GM21786 (cell line): ENCODE measurements around the gene TFAP2E.

Source experiments
- ATAC-seq: cut with Tn5 transposase; IDR thresholded peaks from one replicate; pipeline ENCODE4 v1.9.1; 2021; ENCODE audit not compliant: unreplicated experiment

TFAP2E gene

GRCh38 chr1:35573198-35574124, at the start of gene TFAP2E:
TSS of gene TFAP2E (plus strand) at chr1:35573314. CDS start at chr1:35573578, 264 bp downstream.
- no peak for ATAC-seq

GRCh38 chr1:35524106-35524505, 49.0 kb upstream of the TFAP2E start:
- no peak for ATAC-seq

GRCh38 chr1:35530168-35530567, 42.9 kb upstream of the TFAP2E start:
- ATAC-seq = no peak

- ATAC-seq = no peak
Measured at GRCh38 chr1:35530946-35531345, 42.2 kb upstream of the TFAP2E start.

GRCh38 chr1:35531368-35531767, 41.7 kb upstream of the TFAP2E start:
- no peak for ATAC-seq

GRCh38 chr1:35532497-35533223, 40.5 kb upstream of the TFAP2E start:
- ATAC-seq = no peak

GRCh38 chr1:35533586-35533985, 39.5 kb upstream of the TFAP2E start:
- ATAC-seq = no peak

- ATAC-seq = no peak
Measured at GRCh38 chr1:35535243-35535642, 37.9 kb upstream of the TFAP2E start.

GRCh38 chr1:35536556-35537162, 36.5 kb upstream of the TFAP2E start:
- no peak for ATAC-seq

- no peak for ATAC-seq
Measured at GRCh38 chr1:35537806-35538205, 35.3 kb upstream of the TFAP2E start.

GRCh38 chr1:35539073-35539823, 33.9 kb upstream of the TFAP2E start:
- peak; percentile 45 for ATAC-seq

GRCh38 chr1:35539824-35540261, 33.3 kb upstream of the TFAP2E start:
- ATAC-seq = no peak

- ATAC-seq = no peak
Measured at GRCh38 chr1:35544976-35545375, 28.1 kb upstream of the TFAP2E start.

GRCh38 chr1:35546614-35547013, 26.5 kb upstream of the TFAP2E start:
- ATAC-seq = no peak

- no peak for ATAC-seq
Measured at GRCh38 chr1:35553851-35554250, 19.3 kb upstream of the TFAP2E start.

- no peak for ATAC-seq
Measured at GRCh38 chr1:35554266-35555211, 18.6 kb upstream of the TFAP2E start.

GRCh38 chr1:35555212-35555584, 17.9 kb upstream of the TFAP2E start:
- no peak for ATAC-seq

GRCh38 chr1:35555601-35556477, 17.3 kb upstream of the TFAP2E start:
- no peak for ATAC-seq
